Hepatocyte (in vitro differentiated cells): ENCODE results near the gene KIF2A. TPM values are rescaled to one million over a fixed set of nuclear protein-coding genes. Genes with fewer than 3 reads are reported as not detected.

Experiments
- DNase-seq: peaks from one replicate; pipeline ENCODE4 v3.0.0-alpha.2; 2016; ENCODE audit warnings: low spot score
- H2AFZ ChIP-seq: fragments of 200-600 bp; sonication (generic); 2 replicates; pipeline ENCODE4 v1.6.0; 2016; ENCODE audit warnings: antibody characterized with exemption, mild to moderate bottlenecking
- H3K27ac ChIP-seq: fragments of 200-600 bp; sonication (generic); 2 replicates; pipeline ENCODE4 v1.5.1; 2016; ENCODE audit warnings: mild to moderate bottlenecking
- H3K27me3 ChIP-seq: fragments of 200-600 bp; sonication (generic); 2 replicates; pipeline ENCODE4 v1.6.1; 2016
- H3K36me3 ChIP-seq: fragments of 200-600 bp; sonication (generic); replicated peaks from 2 replicates; pipeline ENCODE4 v1.5.1; 2016; ENCODE audit warnings: low read depth; ENCODE audit not compliant: insufficient read depth
- H3K4me1 ChIP-seq: fragments of 200-600 bp; sonication (generic); 2 replicates; pipeline ENCODE4 v1.5.1; 2016; ENCODE audit warnings: mild to moderate bottlenecking, moderate library complexity; ENCODE audit not compliant: insufficient read depth
- H3K4me2 ChIP-seq: fragments of 200-600 bp; sonication (generic); 2 replicates; pipeline ENCODE4 v1.6.0; 2016
- H3K4me3 ChIP-seq: fragments of 200-600 bp; sonication (generic); 2 replicates; pipeline ENCODE4 v1.5.1; 2016; ENCODE audit warnings: mild to moderate bottlenecking
- H3K79me2 ChIP-seq: fragments of 200-600 bp; sonication (generic); 2 replicates; pipeline ENCODE4 v1.6.0; 2017; ENCODE audit warnings: mild to moderate bottlenecking
- H3K9me2 ChIP-seq: fragments of 200-600 bp; sonication (generic); replicated peaks from 2 replicates; pipeline ENCODE4 v1.6.0; 2017; ENCODE audit warnings: mild to moderate bottlenecking; ENCODE audit not compliant: insufficient read depth
- H3K9me3 ChIP-seq: fragments of 200-600 bp; sonication (generic); 2 replicates; pipeline ENCODE4 v1.5.1; 2016; ENCODE audit warnings: low read depth, mild to moderate bottlenecking
- H4K20me1 ChIP-seq: fragments of 200-600 bp; sonication (generic); 2 replicates; pipeline ENCODE4 v1.6.0; 2016; ENCODE audit warnings: mild to moderate bottlenecking; ENCODE audit not compliant: insufficient read depth, poor library complexity, severe bottlenecking
- CTCF ChIP-seq: fragments of 200-600 bp; sonication (generic); IDR thresholded peaks from 2 replicates; pipeline ENCODE4 v1.5.1; 2016; ENCODE audit warnings: antibody characterized with exemption, mild to moderate bottlenecking; ENCODE audit not compliant: poor library complexity
- EZH2 ChIP-seq: fragments of 200-600 bp; sonication (generic); IDR thresholded peaks from 2 replicates; pipeline ENCODE4 v1.6.1; 2016; ENCODE audit warnings: antibody characterized with exemption, mild to moderate bottlenecking, borderline replicate concordance
- EZH2phosphoT487 ChIP-seq: fragments of 200-600 bp; sonication (generic); IDR thresholded peaks from one replicate; pipeline ENCODE4 v1.6.1; 2018; ENCODE audit warnings: antibody characterized with exemption, mild to moderate bottlenecking, low read depth, moderate library complexity; ENCODE audit not compliant: unreplicated experiment, severe bottlenecking
- WGBS: methylation state at CpG from one replicate; pipeline ENCODE4 v1.1.6; 2016; ENCODE audit warnings: low lambda C conversion rate; ENCODE audit errors: missing lambda C conversion rate; 5-methylcytosine and 5-hydroxymethylcytosine counted together
- polyA plus RNA-seq: library from polyadenylated mRNA; unstranded; fragments of >200 nt; fragmentation: Nextera tagmentation; extraction: Ambion mirVana; gene quantifications from 2 replicates; pipeline ENCODE4 v1.2.1, GENCODE V29; 2016
- total RNA-seq: library from RNA; depleted of rRNA; stranded (reverse); fragments of >200 nt; gene quantifications from 2 replicates; pipeline ENCODE4 v1.2.3, GENCODE V29; 2014

The KIF2A gene
- total and polyA plus RNA-seq, 2 experiments from 2014 or later = 28.3 to 46.9 TPM

GRCh38 chr5:62333250-62333794 lies 27.3 kb downstream of the KIF2A start:
- WGBS = 97% methylated on average over 8 of the region's 8 CpGs
- Histone ChIP-seq H3K79me2 (peaks cover 91% of the 10 kb centered on the region), H3K27ac (no peak overlapping the region), H3K4me3 (no peak overlapping the region), H3K27me3 (no peaks in the 10 kb centered on the region), H3K4me1 (no peaks in the 10 kb centered on the region), H3K36me3 (no peaks in the 10 kb centered on the region), H4K20me1 (peaks cover 4% of the 10 kb centered on the region), H2AFZ (no peak overlapping the region), H3K4me2 (no peak overlapping the region), H3K9me2 (no peaks in the 10 kb centered on the region), H3K9me3 (no peaks in the 10 kb centered on the region)
- no peak for DNase-seq
- TF ChIP-seq EZH2 = no peak
- TF ChIP-seq EZH2phosphoT487 = no peak
- no peak for TF ChIP-seq CTCF

GRCh38 chr5:62334082-62334481 lies 28.1 kb downstream of the KIF2A start:
- Histone ChIP-seq H3K4me3 (no peak overlapping the region), H3K36me3 (no peaks in the 10 kb centered on the region), H4K20me1 (peaks cover 4% of the 10 kb centered on the region), H3K27ac (no peak overlapping the region), H3K9me3 (no peaks in the 10 kb centered on the region), H3K4me2 (no peak overlapping the region), H3K9me2 (no peaks in the 10 kb centered on the region), H3K27me3 (no peaks in the 10 kb centered on the region), H3K4me1 (no peaks in the 10 kb centered on the region), H3K79me2 (peaks cover 90% of the 10 kb centered on the region), H2AFZ (no peak overlapping the region)
- WGBS = 96% methylated on average over 2 of the region's 2 CpGs
- TF ChIP-seq CTCF (no peak), EZH2phosphoT487 (no peak), EZH2 (no peak)
- no peak for DNase-seq

DNA sequence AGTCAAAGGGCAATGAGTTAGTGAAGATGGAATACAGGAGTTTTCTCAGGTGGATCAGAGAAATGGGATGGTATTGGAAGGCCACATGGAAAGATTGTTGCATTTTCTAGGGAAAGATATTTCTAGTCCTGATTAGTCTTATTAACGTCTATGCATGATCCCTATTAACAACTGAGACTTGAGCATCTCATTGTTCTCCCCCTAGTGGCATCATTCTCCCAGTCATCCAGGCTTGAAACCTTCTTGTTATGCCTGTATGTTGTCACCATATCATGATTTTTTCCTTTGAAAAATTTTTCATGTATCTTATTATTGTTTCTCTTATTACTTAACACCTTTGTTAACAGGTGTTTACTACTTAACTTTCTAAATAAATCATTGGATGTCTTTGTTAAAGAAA lies 34.4 kb downstream of the KIF2A start:
- H3K36me3 ChIP-seq = no peaks in the 10 kb centered on the region
- no peaks in the 10 kb centered on the region for H3K9me2 ChIP-seq
- no peak overlapping the region for H2AFZ ChIP-seq
- H3K4me1 ChIP-seq = no peaks in the 10 kb centered on the region
- no peaks in the 10 kb centered on the region for H3K9me3 ChIP-seq
- DNase-seq = no peak
- no peak overlapping the region for H3K4me2 ChIP-seq
- peaks cover 2% of the 10 kb centered on the region for H4K20me1 ChIP-seq
- H3K27ac ChIP-seq = no peak overlapping the region
- TF ChIP-seq EZH2 (no peak), CTCF (peak; percentile 19), EZH2phosphoT487 (no peak)
- no peak overlapping the region for H3K4me3 ChIP-seq
- no peaks in the 10 kb centered on the region for H3K27me3 ChIP-seq
- WGBS = 33% methylated on average over 1 of the region's 1 CpG
- peaks cover 96% of the 10 kb centered on the region for H3K79me2 ChIP-seq

DNA sequence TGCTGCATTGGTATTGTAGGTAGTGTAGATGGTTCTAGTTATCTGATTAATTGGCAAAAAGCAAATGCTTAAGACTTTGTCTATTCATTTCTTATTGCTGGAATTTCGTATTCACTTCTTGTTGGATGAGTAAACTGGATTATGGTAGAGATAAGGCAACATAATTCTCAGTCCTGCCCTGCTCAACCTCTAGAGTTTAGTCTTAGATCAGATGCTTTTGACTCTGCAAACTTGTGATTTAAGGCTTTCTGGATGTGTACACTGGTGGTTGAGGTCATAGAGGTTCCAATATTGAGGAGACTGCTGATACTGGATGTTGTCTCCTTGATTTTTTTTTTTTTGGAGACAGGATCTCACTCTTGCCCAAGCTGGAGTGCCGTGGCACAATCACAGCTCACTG lies 35.0 kb downstream of the KIF2A start:
- Histone ChIP-seq H3K27ac (no peak overlapping the region), H3K27me3 (no peaks in the 10 kb centered on the region), H2AFZ (no peak overlapping the region), H3K9me3 (no peaks in the 10 kb centered on the region), H3K36me3 (no peaks in the 10 kb centered on the region), H3K4me1 (no peaks in the 10 kb centered on the region), H3K79me2 (peaks cover 97% of the 10 kb centered on the region), H3K4me3 (no peak overlapping the region), H4K20me1 (peaks cover 2% of the 10 kb centered on the region), H3K4me2 (no peak overlapping the region), H3K9me2 (no peaks in the 10 kb centered on the region)
- no peak for TF ChIP-seq EZH2
- TF ChIP-seq CTCF = no peak
- no peak for TF ChIP-seq EZH2phosphoT487
- no peak for DNase-seq
- 97% methylated on average over 2 of the region's 2 CpGs for WGBS
